ENCODE data around the gene FBLN1.

- no peak for TF ChIP-seq MAX (IDR thresholded peaks at IDR 0.05; ENCODE audit: low read depth, low read length)
- no peak for TF ChIP-seq POLR2A (IDR thresholded peaks at IDR 0.05; ENCODE audit: extremely low read depth, insufficient read length)
- TF ChIP-seq MYC (IDR thresholded peaks at IDR 0.05; ENCODE audit: low read depth, low read length) = no peak
- no peak for TF ChIP-seq CTCF (IDR thresholded peaks at IDR 0.05; ENCODE audit: low read depth, low read length)
Observed at GRCh38 chr22:45475851-45476514, 26.7 kb upstream of the FBLN1 start.
